Brain microvascular endothelial cell (primary cell): ENCODE measurements around the gene WDR55.
"Not testable (repeated sequence)": the region's sequence is repeated elsewhere in the genome, so short reads cannot be mapped to it uniquely, and the experiment has no call there.

Experiments used
- DNase-seq: peaks from one replicate; pipeline ENCODE4 v3.0.0-alpha.2; 2020
- H3K27ac ChIP-seq: fragments of 250-450 bp; sonication (Bioruptor Pico); 2 replicates; pipeline ENCODE4 v1.5.1; 2020; ENCODE audit warnings: mild to moderate bottlenecking, moderate library complexity
- H3K27me3 ChIP-seq: fragments of 250-450 bp; sonication (Bioruptor Pico); replicated peaks from 2 replicates; pipeline ENCODE4 v1.5.1; 2020; ENCODE audit warnings: mild to moderate bottlenecking
- H3K36me3 ChIP-seq: fragments of 250-450 bp; sonication (Bioruptor Pico); replicated peaks from 2 replicates; pipeline ENCODE4 v1.5.1; 2020; ENCODE audit warnings: mild to moderate bottlenecking
- H3K4me3 ChIP-seq: 2 replicates; pipeline ENCODE4 v1.5.1; 2011; ENCODE audit warnings: low read depth, mild to moderate bottlenecking, control low read depth, low read length, moderate library complexity
- in situ Hi-C: cut with HindIII; loops from 2 replicates; pipeline ENCODE4 v1.10.0; 2017; ENCODE audit warnings: low sequenced_read_pairs, low pct_ligation_motif_present
- TF ChIP-seq, protein P1 (sequence below): IDR thresholded peaks from 2 replicates; pipeline ENCODE4 v1.5.1; 2011; ENCODE audit warnings: low read depth, mild to moderate bottlenecking, moderate library complexity, low read length, control low read depth, inconsistent platforms; ENCODE audit errors: missing control alignments

WDR55 gene

DNA sequence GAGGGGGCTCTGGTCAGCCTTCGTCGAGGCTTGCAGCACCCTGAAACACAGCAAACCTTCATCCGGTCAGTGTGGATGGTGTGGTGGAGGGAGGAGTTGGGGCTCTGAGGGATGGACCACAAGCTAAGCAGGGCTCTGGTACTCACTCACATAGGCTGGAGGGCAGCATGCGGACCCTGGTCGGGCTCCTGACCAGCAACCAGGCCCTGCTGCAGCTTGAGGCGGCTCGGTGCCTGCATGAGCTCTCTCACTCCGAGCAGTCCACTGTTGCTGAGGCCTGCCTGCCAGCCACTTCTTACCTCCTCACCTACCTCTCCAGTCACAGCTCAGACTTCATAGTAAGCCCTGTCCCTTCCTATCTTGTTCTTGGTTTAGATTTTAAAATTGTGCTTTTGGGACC is 23.0 kb upstream of the WDR55 start:
- no peak for DNase-seq
- Histone ChIP-seq H3K27ac (no peak overlapping the region), H3K36me3 (peaks cover 13% of the 10 kb centered on the region), H3K4me3 (no peak overlapping the region), H3K27me3 (no peaks in the 10 kb centered on the region)
- TF ChIP-seq, protein P1, sequence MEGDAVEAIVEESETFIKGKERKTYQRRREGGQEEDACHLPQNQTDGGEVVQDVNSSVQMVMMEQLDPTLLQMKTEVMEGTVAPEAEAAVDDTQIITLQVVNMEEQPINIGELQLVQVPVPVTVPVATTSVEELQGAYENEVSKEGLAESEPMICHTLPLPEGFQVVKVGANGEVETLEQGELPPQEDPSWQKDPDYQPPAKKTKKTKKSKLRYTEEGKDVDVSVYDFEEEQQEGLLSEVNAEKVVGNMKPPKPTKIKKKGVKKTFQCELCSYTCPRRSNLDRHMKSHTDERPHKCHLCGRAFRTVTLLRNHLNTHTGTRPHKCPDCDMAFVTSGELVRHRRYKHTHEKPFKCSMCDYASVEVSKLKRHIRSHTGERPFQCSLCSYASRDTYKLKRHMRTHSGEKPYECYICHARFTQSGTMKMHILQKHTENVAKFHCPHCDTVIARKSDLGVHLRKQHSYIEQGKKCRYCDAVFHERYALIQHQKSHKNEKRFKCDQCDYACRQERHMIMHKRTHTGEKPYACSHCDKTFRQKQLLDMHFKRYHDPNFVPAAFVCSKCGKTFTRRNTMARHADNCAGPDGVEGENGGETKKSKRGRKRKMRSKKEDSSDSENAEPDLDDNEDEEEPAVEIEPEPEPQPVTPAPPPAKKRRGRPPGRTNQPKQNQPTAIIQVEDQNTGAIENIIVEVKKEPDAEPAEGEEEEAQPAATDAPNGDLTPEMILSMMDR, result no peak
- in situ Hi-C loops, result no loop called here

DNA sequence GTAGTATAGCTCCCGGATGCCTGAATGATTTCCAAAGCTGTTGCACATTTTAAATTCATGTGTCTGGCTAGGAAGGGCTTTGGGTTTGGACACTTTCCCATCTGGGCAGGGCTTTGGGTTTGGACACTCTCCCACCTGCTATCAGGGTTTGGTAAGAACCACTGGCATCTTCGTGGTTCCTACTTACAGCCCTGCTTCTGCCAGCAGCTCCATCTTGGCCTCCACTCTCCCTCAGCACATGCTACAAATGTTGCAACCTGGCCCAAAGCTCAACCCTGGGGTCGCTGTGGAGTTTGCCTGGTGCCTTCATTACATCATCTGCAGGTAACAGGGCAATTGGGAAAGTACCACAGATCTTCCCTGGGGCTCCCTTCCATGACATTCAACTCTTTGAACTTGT is 22.0 kb upstream of the WDR55 start:
- in situ Hi-C loops, result no loop called here
- H3K27me3 ChIP-seq, result no peaks in the 10 kb centered on the region
- H3K36me3 ChIP-seq, result peaks cover 13% of the 10 kb centered on the region
- H3K4me3 ChIP-seq, result no peak overlapping the region
- H3K27ac ChIP-seq, result no peak overlapping the region
- TF ChIP-seq, protein P1, result no peak
- DNase-seq, result no peak

DNA sequence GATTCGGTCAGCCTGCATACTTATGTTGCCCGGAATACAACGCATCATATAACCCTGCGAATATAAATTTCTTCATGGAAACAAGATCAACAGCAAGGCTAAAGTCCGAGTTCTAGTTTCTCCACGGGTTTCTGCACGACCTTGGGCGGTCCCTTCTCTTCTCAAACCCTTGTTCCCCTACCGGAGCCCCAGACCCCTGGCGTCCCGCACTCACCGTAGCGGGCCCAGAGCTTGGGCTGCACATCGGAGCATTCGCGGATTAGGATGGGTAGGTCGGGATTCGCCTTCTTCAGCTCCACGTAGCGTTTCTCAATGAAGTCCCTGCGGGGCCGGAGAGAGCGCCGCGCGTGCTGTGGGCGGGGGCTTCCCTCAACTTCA is 17.7 kb upstream of the WDR55 start:
- peak overlapping the region; percentile 43 for H3K27ac ChIP-seq
- H3K4me3 ChIP-seq, result peak overlapping the region; percentile 95
- in situ Hi-C loops, result no loop called here
- H3K36me3 ChIP-seq, result peaks cover 38% of the 10 kb centered on the region
- no peaks in the 10 kb centered on the region for H3K27me3 ChIP-seq
- TF ChIP-seq, protein P1, result peak; percentile 5
- no peak for DNase-seq

DNA sequence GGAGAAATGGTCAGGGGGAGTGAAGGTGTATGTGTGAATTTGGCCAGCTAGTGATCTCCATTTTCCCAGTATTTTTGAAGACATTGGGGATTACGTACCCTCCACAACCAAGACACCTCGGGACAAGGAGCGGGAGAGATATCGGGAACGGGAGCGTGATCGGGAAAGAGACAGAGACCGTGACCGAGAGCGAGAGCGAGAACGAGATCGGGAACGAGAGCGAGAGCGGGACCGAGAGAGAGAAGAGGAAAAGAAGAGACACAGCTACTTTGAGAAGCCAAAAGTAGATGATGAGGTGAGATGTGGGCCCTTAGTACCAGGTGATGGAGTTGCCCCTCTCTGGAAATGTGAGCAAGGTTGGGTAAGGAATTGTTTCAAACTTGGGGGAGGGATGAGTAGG is 5.8 kb upstream of the WDR55 start:
- H3K27me3 ChIP-seq, result no peaks in the 10 kb centered on the region
- no peak overlapping the region for H3K4me3 ChIP-seq
- H3K36me3 ChIP-seq, result peaks cover 82% of the 10 kb centered on the region
- in situ Hi-C loops, result no loop called here
- no peak for DNase-seq
- no peak overlapping the region for H3K27ac ChIP-seq
- TF ChIP-seq, protein P1, result no peak

DNA sequence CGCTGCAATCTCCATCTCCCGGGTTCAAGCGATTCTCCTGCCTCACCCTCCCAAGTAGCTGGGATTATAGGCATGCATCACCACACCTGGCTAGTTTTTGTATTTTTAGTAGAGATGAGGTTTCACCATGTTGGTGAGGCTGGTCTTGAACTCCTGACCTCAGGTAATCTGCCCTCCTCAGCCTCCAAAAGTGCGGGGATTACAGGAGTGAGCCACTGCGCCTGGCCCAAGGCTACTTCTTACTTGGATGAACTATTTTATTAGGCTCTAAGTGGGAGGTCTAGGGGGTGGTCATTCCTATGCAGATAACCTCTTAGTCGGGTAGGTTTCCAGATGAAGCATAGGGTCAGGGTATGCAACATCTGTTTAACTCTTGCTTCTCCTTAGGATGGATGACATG is 4.3 kb upstream of the WDR55 start:
- DNase-seq, H3K27ac ChIP-seq, H3K4me3 ChIP-seq, H3K27me3 ChIP-seq, in situ Hi-C loops: not testable (repeated sequence)
- peaks cover 70% of the 10 kb centered on the region for H3K36me3 ChIP-seq

DNA sequence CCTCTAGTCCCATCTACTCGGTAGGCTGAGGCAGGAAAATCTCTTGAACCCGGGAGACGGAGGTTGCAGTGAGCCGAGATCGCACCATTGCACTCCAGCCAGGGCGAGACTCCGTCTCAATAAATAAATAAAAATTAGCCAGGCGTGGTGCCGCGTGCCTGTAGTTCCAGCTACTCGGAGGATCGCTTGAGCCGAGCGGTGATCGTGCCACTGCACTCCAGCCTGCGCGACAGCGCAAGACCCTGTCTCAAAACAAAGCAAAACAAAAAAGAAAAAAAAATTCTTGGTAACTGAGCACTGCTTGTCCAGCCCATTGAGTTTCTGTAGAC is 710 bp upstream of the WDR55 start:
- Histone ChIP-seq H3K4me3 (peak overlapping the region; percentile 98), H3K27ac (peak overlapping the region; percentile 72), H3K27me3 (no peaks in the 10 kb centered on the region), H3K36me3 (peaks cover 50% of the 10 kb centered on the region)
- in situ Hi-C loops, result no loop called here
- TF ChIP-seq, protein P1, result no peak
- DNase-seq, result no peak

DNA sequence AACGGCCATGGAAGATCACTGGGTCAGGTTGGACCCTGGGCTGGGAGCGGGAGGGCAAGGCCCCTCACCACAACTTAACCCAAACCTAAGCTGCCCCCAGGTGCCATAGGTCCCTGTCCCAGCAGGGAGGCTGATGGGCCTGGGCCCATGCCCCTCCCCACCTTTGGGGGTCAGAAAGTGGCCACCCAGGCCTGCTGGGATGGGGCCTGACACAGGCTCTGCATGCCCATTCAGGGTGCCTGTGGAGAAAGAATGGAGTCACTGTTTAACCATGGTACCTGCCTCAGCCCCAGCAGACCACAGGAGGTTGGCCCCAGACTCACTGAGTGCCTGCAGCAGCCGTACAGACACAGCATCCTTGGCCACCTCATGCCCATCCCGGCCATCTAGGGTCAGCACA is 6.3 kb downstream of the WDR55 start:
- peaks cover 53% of the 10 kb centered on the region for H3K36me3 ChIP-seq
- H3K4me3 ChIP-seq, in situ Hi-C loops, H3K27ac ChIP-seq, DNase-seq, H3K27me3 ChIP-seq: not testable (repeated sequence)
